HG02870 (cell line): ENCODE data around the gene ADGRL2.
"Not testable (repeated sequence)": the region's sequence is repeated elsewhere in the genome, so short reads cannot be mapped to it uniquely, and the experiment has no call there.

Experiments used
- ATAC-seq: cut with Tn5 transposase; IDR thresholded peaks from one replicate; pipeline ENCODE4 v1.9.1; 2021; ENCODE audit warnings: mild to moderate bottlenecking, moderate library complexity; ENCODE audit not compliant: unreplicated experiment

Gene ADGRL2

DNA sequence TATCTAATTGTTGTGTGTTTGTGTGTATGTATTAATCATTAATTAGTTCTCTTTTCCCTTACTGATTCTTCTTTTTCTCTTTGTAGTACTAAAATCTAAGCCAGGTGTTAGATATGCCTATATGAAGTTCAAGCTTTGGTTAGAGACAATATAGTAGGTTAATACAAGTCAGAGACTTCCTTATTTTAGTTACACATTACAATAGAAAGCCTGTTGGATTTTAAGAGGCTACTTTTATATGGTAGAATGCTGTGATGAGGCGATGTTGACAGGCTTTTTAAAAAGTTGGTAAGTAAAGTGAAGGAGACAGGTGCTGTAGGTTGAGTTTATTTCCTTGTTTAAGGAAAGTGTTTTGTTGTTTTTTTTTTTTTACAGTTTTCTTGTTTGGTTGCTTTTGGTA is 45.9 kb downstream of the ADGRL2 start:
- ATAC-seq, result no peak

DNA sequence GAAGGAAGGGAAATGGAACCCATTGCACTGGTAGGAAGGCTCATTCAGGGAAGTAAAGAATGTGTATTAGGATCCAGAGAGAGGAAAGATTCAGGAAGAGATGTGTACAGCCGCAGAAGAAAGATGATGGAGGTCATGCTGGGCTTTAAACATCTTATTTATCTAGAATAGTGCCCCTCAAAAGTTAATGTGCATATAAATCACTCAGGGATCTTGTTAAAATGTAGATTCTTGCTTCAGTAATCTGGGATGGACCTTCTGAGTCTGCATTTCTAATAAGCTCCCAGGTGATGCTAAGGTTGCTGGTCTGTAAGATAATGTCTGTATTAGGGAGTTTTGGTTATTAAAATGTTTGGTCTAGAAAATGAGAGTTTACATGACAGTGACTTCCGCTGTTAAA is 46.3 kb downstream of the ADGRL2 start:
- ATAC-seq, result no peak

DNA sequence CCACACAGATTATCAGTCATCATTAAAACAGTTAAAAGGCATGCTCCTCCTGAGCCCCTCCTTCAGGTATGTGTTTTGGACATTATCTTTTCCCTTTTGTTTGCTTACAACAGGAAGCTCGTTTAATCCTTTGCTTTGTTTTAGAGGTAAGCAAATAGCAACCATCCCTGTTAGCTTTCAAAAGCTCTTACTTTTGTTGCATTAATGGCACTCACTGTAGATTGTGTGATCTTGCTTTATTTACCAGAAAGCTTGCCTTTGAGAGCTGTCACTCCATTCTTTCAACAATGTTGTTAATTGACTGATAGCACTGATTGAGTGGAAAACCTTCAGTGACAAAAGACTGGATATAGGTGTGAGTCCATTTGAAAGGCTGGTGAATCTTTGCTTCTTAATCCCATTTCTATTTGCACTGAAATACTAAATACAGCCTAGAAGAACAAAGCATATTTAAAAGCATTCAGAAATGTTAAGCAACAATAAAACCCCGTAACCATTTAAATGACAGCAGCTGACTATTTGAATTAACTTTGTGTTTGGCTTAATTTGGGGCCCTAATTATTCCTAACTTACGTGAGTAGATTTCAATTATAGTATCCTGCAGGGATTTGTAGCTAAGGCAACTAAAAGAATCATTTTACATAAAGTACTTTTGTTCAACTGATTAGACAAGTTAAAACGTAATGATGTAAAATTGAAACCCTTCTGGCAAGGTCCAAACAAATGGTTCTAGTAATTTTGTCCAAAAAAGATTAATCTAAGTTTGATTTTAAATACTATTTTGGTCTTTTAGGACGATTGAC is 48.3 kb downstream of the ADGRL2 start:
- ATAC-seq, result no peak

DNA sequence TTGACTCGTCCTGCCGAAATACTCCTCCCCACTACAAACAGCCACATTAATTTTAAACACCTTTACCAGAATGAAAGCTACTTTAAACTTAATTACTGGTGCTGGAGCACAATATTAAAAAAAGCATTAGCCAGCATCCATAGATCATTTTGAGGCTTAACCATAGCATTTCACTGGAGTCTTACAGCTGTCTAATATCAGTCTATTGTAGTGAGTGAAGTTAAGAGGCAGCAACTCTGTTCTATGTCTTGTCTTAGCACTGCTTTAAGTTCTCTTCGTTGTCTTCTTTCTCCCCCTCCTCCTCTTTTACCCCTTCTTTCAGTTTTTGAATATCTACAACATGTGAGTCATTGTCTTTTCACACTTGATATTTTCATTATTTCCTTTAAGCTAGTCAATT is 49.3 kb downstream of the ADGRL2 start:
- ATAC-seq, result no peak

DNA sequence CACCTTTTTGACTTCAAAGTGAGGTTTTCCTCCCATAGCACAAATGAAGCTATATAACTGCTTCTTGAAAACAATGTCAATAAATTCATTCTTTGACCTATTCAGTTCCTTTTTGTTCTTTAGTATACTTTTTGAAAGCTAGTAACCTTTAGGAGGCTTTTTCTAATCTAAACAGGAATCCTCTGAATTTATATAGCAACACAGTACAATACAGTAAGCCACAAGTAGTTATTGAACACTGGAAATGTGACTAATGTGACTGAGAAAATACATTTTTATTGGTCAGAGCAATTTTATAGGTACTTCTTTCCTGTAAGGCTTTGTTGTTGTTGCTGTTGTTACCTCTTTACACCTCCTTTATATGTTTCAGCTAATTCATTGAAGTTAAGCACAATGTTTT is 49.8 kb downstream of the ADGRL2 start:
- ATAC-seq, result no peak

DNA sequence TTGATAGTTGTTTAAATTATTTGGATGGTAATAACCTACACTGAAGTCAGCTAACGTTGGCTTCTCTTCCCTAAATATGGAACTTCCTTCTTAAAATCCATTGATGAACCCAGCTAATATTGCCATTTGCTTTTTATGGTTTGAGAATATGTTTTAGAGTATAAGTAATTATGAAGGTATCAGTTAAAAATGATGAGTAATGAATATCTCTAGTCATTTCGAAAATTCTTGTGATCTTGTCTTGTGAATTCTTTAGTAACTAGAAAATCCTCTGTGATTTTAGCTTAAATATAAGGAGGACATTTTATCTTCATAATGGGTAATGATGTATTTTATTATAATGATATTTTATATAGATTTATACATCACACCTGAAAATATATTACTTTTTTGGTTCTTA is 50.5 kb downstream of the ADGRL2 start:
- ATAC-seq, result no peak

DNA sequence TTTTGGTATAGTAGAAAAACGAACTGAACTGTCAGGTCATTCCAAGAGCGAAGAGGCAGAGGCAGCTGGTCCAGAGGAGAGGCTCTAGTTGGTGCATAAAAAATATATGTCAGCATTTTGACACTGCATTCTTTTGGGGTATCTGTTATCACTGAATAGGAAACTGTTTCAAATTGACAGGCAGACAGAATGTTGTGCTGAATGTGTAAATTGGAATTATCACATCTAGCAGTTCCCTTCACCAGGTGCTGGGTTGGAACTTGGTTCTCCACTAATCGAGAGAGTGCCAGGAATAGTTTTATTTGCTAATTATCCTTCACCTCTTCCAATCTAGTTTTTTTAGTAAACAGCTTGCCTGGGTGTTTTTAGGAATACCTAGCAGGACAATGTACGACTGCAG is 52.2 kb downstream of the ADGRL2 start:
- ATAC-seq, result no peak

DNA sequence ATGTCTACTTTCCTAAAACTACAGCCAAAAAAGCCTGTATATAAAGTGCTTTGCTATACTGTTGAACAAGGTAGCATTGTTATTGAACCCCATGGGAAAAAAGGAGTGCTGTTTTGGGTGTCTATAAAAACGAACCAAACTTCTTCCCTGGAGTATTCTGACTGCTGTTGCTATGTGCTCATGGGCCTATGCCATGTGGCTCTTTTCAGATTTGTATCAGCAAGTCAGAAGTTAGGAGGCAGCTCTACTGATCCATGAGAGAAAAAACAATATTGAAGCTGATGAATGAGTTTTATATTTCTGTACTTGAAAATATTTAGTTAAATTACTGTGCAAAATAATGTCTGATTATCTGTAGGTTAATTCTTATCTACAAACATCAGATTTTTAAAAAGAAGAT is 66.5 kb downstream of the ADGRL2 start:
- no peak for ATAC-seq

DNA sequence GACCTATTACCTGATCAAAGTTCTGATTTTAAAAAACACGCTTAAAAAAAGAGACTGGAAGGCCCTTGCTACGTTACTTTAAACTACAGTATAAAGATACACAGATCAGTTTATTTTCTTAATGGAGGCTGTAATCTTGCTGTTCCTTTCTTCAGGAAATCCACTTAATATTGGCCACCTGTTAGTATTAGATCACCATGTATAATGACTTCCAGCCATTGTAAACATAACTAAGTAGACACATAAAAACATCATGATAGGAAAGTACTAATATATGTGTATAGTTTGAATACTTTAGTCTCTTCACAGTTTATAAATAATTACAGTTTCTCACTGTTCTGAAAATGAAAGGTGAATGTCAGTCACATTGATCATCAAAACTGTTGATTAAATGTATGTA is 68.6 kb downstream of the ADGRL2 start:
- ATAC-seq, result no peak

DNA sequence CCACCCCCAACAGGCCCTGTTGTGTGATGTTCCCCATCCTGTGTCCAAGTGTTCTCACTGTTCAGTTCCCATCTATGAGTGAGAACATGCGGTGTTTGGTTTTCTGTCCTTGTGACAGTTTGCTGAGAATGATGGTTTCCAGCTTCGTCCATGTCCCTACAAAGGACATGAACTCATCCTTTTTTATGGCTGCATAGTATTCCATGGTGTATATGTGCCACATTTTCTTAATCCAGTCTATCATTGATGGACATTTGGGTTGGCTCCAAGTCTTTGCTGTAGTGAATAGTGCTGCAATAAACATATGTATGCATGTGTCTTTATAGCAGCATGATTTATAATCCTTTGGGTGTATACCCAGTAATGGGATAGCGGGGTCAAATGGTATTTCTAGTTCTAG is 70.4 kb downstream of the ADGRL2 start:
- ATAC-seq, result not testable (repeated sequence)

DNA sequence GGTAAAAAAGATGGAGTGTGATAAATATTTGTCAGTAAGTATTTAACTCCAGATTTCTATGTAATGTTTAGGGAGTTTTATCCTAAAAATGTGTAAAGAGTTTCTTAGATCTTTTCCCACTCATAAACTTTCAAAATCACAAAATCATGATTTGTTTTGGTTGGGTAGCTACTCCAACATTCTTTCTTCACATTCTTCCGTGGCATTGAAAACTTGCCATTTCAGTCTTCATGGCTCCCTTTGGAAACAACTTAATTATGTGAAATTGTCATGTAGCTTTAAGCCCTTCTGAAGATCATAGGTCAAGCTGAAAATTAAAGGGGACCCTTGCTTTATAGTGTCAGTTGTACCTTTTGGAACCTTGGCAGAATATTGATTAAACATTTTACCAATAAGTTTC is 73.2 kb downstream of the ADGRL2 start:
- ATAC-seq, result no peak

DNA sequence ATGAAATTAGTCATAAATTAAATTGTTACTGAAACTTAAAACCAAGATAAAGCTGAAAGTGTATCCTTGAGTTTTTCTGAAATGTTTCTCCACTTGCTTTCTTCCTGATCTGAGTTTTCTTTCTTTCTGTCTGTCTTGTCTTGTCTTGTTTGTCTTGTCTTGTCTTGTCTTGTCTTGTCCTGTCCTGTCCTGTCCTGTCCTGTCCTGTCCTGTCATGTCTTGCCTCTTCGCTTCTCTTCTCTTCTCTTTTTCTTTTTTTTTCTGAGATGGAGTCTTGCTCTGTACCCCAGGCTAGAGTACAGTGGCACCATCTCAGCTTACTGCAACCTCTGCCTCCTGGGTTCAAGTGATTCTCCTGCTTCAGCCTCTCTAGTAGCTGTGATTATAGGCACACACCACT is 73.7 kb downstream of the ADGRL2 start:
- ATAC-seq, result no peak

DNA sequence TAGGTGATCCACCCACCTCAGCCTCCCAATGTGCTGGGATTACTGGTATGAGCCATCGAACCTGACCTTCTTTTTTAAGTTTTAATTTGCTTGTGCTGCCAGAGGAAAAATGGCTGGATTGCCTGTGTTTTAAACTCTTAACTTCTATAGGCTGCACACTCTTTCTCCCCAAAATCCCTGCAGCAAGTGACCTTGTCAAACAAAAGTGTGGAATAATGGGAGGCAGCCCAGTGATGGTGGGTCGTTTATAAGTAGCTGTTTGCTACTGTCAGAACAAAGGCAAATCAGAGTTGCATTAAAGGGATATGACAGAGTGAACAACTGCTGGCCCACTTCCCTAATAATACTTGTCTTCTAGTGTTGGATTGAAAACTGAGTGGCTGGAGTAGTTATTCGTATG is 74.2 kb downstream of the ADGRL2 start:
- ATAC-seq, result no peak

DNA sequence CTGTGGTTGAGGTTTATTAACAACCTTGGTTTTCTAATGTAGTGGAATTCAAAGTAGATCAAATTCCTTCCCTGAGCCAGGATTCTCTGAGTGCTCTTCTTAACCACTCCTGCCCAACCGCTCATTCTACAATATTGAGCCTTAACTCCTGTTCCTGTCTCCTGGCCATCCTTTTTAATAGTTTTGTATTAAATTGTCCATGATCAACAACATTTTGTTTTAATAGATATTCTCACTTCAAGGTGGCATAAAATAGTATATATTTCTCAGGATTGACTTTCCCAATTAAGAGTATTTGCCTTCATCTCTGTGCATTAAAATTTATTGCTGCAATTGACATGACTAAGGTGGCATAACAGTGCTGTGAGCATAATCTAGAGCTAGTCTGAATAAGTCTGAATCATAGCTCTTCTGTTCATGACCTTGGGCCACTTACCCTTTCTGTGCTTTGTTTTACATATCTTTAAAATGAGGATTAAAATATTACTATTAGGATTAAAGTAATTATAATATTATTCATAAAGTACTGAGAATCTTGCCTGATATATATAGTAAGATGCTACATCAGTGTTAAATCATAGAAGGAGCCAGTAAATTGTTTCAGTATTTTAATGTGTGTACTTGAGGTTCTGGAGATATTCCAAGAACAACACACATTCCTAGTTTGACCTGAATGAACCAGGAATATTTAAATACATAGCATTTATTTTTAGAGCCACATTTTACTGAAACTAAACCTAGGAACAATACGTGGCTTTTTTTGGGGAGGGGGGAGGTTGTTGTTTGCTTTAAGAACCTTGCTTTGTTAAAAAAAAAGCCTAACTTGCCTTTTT is 76.4 kb downstream of the ADGRL2 start:
- no peak for ATAC-seq

DNA sequence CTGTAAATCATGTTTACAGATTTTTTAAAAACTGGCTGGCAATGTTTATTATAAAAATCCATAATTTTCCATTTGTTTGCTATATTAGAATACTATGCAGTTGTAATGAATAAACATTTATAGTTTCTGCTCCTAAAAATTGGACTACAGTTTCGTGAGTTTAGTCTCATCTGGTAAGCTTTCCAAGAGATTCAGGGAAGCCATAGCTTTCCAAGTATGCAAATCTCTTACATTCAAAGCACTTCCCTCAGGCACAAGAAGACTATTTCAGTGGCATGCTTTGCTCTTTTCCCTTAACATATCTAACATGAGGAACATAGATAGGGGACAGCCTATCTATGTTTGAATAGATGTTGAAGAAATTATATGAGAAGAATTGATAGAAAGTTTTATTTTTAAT is 77.2 kb downstream of the ADGRL2 start:
- ATAC-seq, result no peak

DNA sequence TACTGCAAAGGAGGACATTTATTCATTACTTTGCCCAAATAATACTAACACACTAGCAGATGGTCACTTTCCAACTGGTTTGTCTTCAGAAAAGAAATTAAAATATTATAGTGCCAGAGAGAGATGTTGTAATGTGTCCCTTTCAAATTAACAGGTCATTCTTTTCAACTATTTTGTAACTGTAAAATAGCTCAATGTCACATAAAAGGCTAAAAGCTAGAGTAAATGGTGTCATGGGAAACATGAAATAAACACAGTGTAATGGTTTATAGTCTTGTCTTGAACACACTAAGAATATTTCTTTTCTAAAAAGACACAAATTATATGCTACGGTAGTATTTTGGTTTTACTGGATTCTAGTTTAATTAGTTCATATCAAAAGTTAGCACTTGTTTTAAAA is 77.8 kb downstream of the ADGRL2 start:
- ATAC-seq, result no peak

DNA sequence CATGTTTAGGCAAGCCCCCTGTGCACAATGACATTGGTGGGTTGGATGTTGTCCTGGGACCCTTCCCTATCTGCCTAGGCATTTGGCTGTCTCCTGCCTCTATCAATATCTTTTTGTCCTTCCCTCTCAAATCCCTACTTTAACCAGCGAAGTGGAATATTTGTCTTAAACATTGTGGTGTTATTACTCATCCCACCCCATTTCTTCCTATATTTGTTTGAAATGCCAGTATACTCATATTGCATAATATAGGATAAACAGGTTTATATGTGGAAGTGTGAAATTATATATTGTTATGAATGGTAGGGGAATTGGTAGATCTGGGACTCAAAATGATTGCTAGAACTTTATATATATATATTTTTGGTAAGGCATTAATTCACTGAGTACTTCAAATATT is 80.0 kb downstream of the ADGRL2 start:
- no peak for ATAC-seq

DNA sequence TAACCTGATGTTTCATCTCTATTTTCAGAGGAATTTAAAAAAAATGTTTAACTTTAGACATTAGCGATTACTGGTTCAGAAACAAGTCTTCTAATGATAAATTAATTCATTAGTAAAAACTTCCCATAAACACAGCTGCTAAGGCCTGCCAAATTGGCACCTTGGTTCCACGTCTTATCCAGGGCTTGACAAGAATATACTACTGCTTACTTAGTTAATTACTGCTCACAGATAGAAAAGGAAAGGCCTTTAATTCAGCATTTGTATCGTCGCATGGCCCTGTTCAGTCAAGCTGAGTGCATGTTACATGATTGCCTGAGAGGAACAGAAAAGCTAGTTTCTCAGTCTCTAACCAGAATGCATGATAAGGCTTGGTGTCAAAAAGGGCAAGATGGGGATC is 84.6 kb downstream of the ADGRL2 start:
- no peak for ATAC-seq

DNA sequence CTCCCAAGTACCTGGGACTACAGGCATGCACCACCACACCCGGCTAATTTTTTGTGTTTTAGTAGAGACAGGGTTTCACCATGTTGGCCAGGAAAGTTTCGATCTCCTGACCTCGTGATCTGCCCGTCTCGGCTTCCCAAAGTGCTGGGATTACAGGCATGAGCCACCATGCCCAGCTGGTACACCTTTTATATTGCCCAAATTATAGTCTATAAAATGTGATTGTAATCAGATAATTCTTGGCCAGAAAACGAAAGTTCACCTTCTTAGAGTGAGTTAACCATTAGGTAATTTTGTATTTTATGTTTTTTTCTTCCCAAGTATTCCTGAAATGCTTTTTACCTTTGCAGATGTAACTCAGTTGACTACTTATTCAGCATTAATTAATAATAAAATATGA is 85.6 kb downstream of the ADGRL2 start:
- not testable (repeated sequence) for ATAC-seq

DNA sequence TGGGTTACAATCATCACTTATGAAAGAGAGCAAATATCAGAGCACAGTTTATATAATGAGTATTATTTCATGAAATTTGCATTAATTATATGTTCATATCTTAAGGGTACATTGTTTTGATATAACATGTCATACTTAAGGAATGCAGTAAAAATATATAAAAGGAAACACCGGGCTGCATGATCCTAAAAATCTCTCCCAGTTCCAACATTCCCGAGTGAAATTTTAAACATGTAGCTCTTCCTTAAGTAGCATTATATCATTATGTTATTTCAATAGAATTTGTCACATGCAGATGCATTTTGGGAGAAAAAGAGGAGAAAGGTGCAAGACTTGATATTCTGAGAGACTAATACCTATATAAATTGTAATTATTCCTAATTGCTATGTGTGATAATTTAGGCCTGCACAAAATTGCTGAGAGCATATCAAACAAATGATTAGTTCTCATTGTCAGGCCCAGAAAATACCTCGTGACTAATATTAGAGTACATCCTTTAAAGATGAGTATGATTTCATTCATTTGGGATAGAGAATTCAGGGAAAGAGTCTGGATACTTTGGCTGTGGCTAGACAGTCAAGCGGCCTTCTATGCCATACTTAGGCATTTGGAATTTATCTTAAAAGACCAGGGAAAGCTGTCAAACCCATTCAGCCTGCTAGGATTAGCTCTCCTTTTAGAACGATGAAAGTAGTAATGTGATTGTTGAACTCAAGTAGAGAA is 86.8 kb downstream of the ADGRL2 start:
- ATAC-seq, result no peak

DNA sequence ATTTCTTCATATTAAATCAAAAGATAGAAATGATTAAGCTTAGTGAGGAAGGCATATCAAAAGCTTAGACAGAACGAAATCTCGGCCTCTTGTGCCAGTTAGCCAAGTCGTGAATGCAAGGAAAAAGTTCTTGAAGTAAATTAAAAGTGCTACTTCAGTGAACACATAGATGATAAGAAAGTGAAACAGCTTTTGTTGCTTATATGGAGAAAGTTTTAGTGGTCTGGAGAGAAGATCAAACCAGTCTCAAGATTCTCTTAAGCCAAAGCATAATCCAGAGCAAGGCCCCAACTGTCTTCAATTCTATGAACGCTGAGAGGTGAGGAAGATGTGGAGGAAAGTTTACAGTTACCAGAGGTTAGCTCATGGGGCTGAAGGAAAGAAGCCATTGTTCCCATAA is 88.4 kb downstream of the ADGRL2 start:
- ATAC-seq, result no peak

DNA sequence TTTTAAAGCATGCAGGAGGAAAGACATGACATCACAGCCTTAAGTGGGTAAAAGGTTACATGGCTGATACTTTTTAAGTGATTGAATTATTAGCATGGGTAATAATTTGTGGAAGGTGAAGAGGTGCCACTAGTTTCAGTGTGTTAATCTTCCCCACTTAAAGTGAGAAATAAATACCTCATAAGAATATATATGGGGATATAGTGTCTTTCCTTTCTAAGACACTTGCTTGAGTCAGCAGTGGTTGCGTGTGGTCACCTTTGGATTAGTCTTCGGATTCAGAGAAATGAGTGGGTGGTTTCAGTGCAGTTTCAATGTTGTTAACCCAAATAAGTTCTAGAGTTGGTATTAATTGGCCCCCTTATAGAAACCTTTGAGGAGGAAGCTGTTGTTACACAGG is 94.1 kb downstream of the ADGRL2 start:
- no peak for ATAC-seq
